Uterus (tissue), 2 donors: ENCODE results near the gene EXOC2.

Experiments
- CTCF ChIP-seq, 4 experiments: fragments of 200-600 bp in 2 of 4; fragments of 450-650 bp in 2 of 4; sonication (generic) in 2 of 4; IDR thresholded peaks; one replicate each; pipeline ENCODE4 v1.5.1; 2016 to 2019; ENCODE audit warnings: antibody characterized with exemption in 4 of 4, mild to moderate bottlenecking in 2 of 4, moderate library complexity in 1 of 4
- POLR2A ChIP-seq, 2 donors: fragments of 450-650 bp; IDR thresholded peaks; one replicate each; pipeline ENCODE4 v1.6.1; 2016; ENCODE audit warnings: antibody characterized with exemption in 2 of 2, mild to moderate bottlenecking in 1 of 2, moderate library complexity in 1 of 2

- TF ChIP-seq POLR2A (IDR thresholded peaks at IDR 0.05) (no peak), CTCF (IDR thresholded peaks at IDR 0.05) (no peak)
Observed at GRCh38 chr6:642805-643204, 50.1 kb downstream of the EXOC2 start.
